Measurements from ENCODE around the gene ARFGEF3.

Gene ARFGEF3

DNA sequence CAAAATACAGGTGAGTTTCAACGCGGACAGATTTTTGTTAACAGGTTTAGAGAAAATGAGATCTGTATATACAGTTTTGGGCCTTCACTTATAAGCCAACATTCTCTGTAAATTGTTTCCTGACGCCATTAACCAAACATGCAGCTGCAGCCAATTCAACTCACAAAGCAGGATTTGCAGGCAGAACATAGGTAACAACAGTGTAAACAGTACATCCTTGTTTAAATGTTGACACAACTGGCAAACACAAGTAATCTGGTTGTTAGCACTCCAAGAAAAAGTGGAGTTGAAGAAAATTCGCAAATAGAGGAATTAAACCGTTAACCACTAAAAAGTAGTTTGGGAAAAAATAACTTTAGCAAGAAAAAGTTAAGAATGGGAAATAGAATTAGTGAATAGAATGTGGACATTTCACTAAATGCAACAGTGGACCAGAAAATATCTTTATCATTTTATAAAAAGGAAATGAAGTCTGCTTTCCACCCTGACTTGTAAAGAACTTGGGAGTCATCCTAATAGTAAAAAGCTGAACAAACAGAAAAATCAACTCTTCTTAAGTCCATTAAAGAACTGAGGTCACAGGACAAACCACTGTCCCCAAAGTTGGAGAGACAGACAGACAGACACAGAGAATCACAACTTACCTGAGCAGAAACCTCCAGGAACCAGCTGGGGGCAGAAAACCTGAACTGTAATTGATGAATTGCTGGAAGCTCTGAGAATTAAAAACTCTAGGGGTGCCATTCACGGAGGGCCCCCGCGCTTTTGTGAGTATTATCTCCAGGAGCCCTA, 226.0 kb downstream of the ARFGEF3 start:
- no peak overlapping the region for H3K4me3 ChIP-seq (ENCODE audit: low read depth, low read length)
- TF ChIP-seq, protein P1, sequence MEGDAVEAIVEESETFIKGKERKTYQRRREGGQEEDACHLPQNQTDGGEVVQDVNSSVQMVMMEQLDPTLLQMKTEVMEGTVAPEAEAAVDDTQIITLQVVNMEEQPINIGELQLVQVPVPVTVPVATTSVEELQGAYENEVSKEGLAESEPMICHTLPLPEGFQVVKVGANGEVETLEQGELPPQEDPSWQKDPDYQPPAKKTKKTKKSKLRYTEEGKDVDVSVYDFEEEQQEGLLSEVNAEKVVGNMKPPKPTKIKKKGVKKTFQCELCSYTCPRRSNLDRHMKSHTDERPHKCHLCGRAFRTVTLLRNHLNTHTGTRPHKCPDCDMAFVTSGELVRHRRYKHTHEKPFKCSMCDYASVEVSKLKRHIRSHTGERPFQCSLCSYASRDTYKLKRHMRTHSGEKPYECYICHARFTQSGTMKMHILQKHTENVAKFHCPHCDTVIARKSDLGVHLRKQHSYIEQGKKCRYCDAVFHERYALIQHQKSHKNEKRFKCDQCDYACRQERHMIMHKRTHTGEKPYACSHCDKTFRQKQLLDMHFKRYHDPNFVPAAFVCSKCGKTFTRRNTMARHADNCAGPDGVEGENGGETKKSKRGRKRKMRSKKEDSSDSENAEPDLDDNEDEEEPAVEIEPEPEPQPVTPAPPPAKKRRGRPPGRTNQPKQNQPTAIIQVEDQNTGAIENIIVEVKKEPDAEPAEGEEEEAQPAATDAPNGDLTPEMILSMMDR (IDR thresholded peaks at IDR 0.05; ENCODE audit: low read depth, low read length, missing control alignments) = no peak
- H3K27ac ChIP-seq = no peak overlapping the region
- in situ Hi-C loops (cut with HindIII; ENCODE audit: low pct_ligation_motif_present, low sequenced_read_pairs) = no loop called here
- no peaks in the 10 kb centered on the region for H3K36me3 ChIP-seq (replicated peaks)
- H3K27me3 ChIP-seq (replicated peaks) = no peaks in the 10 kb centered on the region
- no peak for DNase-seq

DNA sequence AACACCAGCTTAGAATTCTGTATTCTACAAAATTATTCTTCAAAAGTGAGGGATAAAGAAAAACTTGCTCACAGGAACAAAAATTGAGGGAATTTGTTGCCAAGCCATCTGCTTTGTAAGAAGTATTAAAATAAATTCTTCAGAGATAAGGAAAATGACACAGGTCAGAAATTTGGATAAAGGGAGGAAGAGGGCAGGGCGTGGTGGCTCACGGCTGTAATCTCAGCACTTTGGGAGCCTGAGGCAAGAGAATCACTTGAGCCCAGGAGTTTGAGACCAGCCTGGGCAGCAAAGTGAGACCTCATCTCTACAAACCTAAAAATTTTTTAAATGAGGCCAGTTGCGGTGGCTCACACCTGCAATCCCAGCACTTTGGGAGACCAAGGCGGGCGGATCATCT, 227.8 kb downstream of the ARFGEF3 start:
- in situ Hi-C loops (cut with HindIII; ENCODE audit: low pct_ligation_motif_present, low sequenced_read_pairs) = no loop called here
- Histone ChIP-seq H3K4me3 (ENCODE audit: low read depth, low read length) (no peak overlapping the region), H3K36me3 (replicated peaks) (no peaks in the 10 kb centered on the region), H3K27me3 (replicated peaks) (no peaks in the 10 kb centered on the region), H3K27ac (no peak overlapping the region)
- DNase-seq = no peak
- TF ChIP-seq, protein P1 (IDR thresholded peaks at IDR 0.05; ENCODE audit: low read depth, low read length, missing control alignments) = no peak

Measured in brain microvascular endothelial cell (primary cell).